Stimulated activated CD4-positive, alpha-beta T cell treated with anti-CD3 and anti-CD28 coated beads, Interleukin-15, amount 100 ng/mL, for 48 hours (primary cell): Measurements from ENCODE around the gene GGA2.
"Not testable (repeated sequence)": the region's sequence is repeated elsewhere in the genome, so short reads cannot be mapped to it uniquely, and the experiment has no call there.

Experiments used
- DNase-seq, 2 donors: peaks; one replicate each; pipeline ENCODE4 v3.0.0-alpha.2; 2020; ENCODE audit warnings: low read depth in 2 of 2

Gene GGA2

DNA sequence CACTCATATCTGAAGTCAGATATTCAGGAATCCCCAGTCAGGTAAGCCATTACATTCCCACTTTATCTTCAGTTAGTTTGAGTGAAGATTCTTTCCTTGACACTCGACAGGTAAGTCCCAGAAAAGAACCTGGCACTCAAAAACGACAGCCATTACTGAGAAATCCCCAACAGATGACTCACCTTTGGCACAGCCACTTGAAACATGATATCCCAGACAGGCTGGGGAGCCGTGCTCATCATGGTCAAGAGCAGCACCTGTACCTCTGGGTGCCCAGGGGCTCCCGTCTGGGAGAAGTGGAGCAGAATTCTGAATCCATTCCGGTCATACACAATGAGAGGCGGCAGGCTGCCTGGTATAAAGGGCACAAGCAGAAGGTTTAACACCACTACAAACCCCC is 40.5 kb downstream of the GGA2 start:
- no peak for DNase-seq

DNA sequence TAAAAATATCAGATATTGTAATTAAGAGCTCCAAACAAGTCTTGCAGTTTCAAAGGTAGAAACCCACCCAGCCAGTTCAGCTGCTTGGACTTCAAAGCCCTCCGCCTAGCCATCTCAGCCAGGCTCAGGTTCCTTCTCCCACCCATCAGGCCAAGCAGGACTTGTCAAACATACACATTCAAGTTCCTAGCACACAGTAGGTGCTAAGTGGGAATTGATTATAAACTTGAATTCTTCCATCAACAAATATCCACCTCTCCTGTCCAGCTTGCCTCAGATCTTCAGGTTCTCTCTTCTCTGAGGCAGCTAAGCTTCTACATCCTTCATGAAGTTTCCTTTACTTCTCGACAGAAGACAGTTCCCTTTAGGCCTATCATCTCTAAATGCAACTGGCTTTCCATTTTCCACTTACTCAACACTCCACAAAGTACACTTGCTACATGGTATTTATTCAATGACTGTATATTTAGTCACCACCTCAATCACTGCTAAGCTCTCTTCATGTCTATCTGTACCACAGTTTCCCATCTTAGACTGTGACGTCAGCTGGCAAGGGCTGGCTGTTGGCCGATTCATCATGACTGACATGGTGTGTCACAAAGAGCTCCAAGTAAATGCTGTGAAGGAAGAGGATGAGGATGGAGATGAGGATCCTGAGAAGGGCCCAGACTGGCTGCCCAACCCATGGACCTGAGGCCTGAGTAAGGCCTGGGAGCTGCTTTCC is 44.0 kb downstream of the GGA2 start:
- DNase-seq = no peak

DNA sequence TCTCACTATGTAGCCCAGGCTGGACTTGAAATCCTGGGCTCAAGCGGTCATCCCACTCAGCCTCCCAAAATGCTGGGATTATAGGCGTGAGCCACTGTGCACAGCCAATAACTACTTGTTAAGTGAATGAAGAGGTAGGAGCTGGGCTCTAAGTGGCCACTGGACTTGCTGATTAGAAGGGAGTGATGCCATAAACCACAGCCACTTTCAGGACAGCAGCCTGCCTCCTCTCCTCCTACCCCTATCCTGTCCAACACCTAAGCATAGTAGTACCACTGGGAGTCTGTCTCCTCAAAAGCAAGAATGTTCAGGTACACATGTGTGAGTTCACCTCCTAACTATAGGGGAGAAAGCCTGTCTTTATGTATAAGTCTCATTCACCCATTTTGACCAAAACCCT is 45.1 kb downstream of the GGA2 start:
- DNase-seq = no peak

DNA sequence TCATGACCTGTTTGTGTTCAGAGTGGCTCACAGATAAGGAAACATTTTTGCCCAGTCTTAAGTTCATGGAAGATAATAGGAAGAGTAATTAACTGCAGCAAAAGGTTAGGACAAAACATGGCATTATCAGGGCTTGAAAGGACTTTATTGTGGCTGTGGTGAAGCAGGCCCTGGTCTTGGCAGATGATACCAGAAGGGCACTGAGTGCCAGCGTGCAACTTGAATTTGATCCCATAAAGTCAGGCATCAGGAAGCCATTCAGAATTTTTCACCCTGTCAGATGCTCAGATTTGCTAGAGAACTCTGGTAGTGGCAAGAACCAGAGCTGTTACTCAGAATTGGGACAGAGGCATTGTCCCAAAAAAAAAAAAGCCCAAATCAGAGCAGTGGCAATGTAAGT is 46.1 kb downstream of the GGA2 start:
- DNase-seq = no peak

DNA sequence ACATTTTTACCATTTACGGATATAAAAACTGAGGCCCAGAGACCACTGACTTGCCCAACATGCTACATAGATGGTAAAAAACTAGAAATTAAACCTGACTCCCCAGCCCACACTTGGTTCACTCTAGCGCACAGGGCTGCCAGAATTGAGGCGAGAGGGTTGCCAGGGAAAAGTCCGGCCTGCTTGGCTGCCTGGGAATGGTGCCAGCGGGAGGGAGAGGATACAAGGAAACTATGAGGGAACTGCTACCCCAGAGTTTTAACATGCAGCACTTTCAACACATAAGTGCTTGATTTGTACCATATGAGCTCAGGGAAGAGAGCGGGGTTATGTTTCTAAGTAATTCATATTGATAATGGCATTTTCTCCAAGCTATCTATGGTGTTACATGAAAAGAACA is 47.3 kb downstream of the GGA2 start:
- not testable (repeated sequence) for DNase-seq

DNA sequence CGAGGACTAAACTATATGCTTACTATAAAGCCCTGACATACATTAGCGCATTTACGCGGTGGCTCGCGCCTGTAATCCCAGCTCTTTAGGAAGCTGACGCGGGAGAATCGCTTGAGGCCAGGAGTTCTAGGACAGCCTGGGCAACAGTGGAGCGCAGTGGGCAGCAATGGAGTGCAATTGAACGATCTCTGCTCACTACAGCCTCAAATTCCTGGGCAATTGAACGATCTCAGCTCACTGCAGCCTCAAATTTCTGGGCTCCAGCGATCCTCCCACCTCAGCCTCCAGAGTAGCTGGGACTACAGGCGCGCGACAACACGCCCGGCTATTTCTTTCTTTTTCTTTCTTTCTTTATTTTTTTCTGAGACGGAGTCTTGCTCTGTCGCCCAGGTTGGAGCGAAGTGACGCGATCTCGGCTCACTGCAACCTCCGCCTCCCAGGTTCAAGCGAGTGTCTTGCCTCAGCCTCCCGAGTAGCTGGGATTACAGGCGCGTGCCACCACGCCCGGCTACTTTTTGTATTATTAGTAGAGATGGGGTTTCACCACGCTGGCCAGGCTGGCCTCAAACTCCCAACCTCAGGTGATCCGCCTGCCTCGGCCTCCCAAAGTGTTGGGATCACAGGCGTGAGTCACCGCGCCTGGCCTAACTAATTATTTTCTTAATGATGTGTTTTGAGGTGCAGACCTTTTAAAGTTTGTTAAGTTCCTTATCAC is 56.8 kb downstream of the GGA2 start:
- DNase-seq = no peak

DNA sequence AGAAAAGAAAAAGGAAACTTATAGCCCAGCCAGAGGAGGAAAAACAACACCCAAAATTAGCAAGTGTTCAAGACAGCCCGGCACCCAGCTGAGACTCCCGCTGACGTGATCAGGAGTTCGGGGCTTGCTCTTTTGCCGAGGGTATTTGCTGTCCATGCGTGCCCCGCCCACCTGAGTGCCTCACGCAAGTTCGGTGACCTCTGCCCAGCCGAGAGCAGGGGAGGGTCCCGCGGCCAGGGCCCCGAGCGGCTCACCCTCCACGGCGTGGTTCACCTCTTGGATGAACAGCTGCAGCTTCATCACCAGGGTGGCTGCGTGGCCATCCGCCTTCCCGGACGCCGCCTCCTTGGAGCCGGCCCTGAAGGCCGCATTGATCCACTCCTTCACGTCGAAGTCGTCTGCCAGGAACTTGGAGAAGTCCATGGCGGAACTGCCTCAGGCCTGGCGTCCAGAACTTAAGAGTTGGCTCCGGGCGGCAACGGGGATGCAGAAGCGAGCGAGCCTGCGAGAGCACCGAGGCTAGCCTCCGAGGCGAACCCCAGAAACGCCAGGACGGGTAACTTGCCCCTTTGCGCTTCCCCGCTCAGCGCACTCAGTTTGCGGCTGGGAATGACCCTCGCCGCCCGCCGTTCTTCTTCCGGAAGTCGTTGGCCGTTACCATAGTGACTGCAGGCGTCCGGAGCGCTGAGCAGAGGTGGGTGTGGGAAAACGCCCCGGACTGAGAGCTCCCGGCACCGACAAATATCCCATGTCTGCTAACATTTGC is 57.5 kb downstream of the GGA2 start, which contains the start of gene COG7:
COG7 (minus strand) TSS at position 618 of the 766 bp plus-strand sequence; CDS start at position 423, 195 bp downstream.
- DNase-seq = peak; percentile 71 to 80

DNA sequence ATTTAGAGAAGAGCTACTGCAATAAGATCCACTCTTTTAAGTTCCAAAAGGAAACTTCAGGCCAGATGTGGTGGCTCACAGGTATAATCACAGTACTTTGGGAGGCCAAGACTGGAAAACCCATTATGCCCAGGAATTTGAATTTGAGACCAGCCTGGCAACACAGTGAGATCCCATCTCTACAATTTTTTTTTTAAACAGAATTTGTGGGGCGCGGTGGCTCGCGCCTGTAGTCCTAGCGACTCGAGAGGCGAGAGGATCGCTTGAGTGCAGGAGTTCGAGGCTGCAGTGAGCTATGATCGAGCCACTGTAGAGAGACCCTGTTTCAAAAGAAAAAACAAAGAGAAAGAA is 58.1 kb downstream of the GGA2 start:
- DNase-seq = no peak

DNA sequence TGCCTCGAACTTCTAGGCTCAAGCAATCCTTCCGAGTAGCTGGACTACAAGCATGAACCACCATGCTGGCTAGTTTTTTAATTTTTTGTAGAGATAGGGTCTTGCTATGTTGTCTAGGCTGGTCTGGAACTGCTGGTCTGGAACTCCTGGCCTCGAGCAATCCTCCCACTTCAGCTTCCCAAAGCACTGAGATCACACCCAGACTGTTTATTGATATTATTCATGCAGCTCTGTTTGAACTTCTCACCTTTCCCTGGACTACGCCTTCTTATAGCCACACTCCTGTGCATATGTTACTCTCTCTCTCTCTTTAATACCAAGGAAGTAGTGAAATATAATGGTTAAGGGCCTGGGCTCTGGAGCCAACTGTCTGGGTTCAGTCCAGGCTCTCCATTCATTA is 61.9 kb downstream of the GGA2 start:
- DNase-seq = no peak

DNA sequence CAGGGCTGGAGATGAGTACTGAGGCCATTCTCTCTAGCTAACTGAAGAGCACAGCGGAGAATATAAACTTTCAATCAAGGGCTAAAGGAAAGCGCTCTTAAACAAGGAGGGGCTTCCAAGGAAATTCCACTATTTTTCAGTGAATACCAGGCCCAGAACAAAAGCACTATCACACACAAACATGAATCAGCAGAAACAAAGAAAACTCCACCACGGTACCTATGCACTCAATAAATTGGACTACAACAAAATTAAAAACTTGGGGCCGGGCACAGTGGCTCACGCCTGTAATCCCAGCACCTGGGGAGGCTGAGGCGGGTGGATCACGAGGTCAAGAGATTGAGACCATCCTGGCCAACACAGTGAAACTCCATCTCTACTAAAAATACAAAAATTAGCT is 72.8 kb downstream of the GGA2 start:
- DNase-seq = not testable (repeated sequence)

DNA sequence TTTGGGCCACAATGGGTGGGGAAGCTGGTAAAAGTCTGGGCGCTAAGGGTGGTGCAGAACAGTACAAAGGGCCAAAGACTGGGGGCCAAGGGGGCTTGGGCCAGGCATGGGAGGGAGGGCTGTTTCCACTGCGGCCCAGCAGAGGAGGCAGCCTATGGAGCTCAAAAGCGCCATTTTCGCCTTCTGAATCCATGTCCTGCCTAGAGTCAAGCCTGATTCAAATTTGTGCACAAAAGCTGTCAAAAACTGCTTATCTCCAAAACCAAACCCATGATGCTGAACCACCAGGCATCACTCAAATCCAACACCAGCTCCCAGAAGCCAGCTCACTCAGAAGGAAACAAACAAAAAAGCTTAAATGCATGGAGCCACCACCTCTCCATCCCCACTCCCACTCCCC is 73.3 kb downstream of the GGA2 start:
- DNase-seq = no peak

DNA sequence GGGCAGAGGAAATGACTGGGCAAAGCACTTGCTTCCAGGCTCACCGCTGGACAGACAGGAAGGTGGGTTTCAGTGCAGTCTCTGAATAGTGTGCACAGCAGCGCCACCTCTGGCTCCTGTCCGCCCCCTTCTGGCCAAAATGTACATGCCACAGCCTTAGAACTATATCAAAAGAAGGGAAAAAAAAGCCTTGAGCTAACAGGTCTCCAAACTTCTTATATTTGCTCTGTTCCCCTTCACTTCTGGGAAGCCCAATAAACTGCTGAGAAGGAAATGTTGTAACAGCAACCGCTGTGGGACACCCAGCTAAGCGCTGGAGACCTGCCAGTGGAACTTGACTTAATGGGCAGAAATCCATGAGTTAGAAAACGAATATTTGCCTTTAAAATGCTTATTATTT is 74.8 kb downstream of the GGA2 start:
- peak; percentile 24 to 56 for DNase-seq

DNA sequence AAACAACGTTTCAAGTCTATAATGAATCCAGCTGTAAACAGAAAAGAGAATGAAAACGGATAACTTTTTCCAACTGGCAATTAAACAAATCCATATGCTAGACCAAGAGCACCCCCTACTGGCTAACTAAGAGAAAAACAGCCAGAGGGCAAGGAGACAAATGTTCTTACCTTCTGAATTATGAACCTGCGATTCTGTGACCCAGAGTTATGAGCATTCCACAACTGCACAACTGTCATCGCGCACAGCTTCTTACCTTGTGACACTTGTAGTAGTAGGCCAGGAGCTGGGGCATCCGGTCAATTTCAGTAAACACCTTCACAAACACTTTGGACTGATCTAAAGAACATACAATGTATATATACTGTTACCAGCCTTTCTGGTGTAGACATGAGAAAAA is 75.9 kb downstream of the GGA2 start:
- no peak for DNase-seq

DNA sequence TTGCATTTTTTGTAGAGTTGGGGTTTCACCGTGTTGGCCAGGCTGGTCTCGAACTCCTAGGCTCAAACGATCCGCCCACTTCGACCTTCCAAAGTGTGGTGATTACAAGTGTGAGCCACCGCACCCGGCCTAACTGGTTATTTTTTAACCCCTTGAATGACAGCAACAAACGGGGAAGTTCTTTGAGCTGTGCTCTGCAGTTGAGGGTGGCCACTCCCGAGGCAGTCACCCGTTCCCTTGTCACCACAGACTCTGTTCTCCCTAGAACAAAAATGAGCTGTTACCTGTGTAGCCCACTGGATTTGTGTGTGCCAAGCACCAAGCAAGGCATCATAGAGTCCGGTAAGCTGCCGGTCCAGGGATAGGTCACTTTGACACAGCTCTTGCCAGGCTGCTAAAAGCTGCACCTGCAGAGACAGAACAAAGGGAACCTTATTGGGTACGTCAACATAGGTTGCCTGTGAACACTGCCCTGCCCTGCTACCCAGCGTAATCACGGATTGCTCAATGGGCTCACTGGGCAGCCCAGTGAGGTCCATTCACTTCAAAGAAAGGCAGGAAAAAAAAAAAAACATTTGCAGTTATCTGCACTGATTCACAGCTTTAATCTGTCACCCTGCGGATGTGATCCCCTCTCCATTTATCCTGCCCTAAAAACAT is 76.9 kb downstream of the GGA2 start:
- DNase-seq = no peak

DNA sequence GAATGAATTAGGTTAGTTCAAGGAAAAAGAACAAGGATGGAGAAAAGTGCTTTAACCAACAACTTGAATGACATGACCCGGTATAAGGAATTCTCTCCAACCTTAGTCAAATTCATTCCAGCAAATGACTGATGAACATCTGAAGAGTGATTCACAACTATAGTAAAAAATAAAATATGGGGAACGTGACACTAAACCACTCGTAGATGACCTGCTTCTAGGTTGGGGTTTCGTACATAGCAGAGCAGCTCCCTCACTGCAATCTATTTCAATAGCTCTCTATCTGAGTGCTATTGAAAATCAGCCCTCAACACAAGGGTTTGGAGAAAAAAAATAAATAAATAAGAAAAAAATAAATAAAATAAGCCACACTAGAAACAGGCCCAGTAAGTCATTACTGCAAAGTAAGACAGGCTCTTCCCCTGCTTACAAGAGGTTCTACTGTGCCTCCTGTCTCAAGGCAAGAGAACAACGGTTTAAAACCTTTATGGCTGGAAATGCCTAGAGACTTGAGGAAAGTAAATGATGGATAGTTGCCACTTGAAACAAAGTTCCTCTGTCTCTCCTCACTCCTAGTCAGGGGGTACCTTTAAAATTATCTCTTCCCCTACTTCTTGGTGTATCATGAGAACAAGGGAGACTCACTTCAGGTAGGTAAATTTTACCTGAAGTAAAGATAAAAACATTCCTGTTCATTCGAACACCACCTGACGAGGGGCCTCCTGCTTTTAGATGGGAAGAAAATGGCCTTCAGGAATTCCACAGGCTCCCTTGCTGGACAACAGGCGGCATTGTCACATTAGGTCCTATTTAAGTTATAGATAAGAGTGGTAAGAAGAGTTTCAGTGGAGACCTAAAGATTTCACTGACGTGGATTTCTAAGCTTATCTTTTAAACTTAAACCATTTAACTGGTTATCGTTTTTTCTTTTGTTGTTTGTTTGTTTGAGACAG is 77.8 kb downstream of the GGA2 start:
- DNase-seq = no peak

DNA sequence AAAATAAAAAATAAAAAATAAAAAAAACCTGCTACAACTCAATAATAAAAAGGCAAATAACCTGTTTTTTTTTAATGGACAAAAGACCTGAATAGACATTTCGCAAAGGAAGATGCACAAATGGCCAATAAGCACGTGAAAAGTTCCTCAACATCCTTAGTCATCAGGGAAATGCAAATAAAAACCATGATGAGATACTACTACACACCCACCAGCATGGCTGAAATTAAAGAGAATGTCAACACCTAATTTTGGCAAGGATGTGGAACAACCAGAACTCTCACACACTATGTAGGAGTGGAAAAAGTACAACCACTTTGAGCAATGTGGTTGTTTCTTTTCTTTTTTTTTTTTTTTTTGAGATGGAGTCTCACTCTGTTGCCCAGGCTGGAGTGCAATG is 81.9 kb downstream of the GGA2 start:
- DNase-seq = no peak

DNA sequence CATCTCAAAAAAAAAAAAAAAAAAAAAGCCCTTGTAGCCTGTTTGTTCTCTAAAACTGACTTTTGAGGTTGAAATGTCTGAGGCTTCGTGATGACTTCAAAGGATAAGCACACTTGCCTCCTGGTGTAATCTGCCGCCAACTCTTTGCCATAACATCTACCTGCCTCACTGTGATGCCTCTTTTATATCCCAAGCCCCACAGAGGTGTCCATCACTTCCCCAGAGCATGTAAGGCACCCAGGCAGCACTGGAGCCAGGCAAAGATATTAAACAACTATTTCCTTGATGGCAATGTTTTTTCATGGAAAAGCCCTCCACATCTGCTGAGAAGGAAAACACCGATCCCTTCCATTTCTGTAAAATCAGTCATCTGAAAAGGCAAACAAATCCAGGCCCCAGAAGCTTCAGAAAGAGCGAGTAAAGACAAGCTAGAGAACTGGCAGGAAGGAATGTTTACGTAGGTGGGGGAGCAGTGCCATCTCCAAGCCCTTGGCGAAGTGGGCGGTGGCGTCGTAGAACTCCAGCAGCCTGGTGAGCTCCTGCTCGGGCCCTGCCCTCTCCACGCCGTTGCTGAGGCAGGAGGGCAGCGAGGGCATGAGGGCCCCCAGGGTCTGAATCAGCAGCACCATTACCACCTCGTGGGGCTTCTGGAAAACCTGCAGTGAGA is 85.9 kb downstream of the GGA2 start:
- no peak for DNase-seq

DNA sequence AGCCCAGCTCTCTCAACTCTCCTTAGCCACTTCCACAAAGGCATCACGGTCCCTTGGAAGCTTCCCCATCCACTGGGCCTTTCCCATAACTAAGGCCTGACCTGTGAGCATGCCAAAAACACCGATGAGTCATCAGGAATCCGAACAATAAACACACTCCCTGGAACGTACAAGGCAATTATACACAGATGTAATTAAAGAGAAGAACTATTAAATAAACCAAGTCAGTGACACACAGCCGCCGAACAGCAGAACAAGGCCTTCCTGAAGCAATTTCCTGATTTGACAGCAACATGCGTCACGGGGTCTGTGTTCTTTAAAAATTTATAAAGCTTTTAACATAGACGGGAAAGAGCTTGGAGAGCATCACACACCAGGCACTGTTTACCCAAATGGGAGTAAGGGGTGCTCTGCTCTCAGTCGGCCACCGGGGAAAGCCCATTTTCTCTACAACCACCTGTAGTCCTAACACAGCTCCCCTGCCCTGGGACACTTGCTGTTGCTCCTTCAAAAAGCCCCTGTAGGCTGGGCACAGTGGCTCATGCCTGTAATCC is 86.7 kb downstream of the GGA2 start:
- DNase-seq = no peak

DNA sequence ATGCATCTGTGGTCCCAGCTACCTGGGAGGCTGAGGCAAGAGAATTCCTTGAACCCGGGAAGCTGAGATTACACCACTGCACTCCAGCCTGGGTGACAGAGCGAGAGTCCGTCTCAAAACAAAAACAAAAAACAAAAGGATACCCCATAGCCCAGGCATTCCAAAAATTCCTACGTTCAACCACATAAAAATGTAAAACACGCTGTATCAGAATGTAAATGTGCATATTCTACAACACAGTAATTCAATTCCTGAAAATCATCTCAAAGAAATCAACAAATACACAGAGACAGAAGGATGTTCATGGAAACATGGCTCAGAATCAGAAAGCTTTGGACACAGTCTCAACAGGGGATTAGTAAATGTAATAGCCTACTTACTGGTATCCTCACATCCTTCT is 90.3 kb downstream of the GGA2 start:
- DNase-seq = no peak

DNA sequence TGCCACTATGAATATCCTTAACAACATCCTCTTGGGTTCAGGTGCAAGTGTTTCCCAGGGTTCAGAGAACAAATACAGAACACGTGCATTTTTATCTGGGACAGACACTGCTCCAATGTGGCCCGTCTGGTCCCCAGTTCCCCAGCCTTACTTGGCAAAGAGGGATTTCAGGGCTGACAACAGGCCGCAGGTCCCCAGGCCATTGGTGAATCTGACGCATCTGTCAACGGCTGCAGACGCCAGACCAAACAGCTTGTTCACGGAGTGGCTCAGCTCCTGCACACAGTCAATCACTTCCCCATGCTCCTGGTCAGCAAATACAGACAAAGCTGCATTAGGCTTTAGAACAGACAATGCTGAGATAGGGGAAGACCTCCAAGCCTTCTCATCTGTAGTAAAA is 93.5 kb downstream of the GGA2 start:
- no peak for DNase-seq
